GM23248 (cell line): ENCODE measurements around the gene GALNT10.

Experiments
- EZH2 ChIP-seq: fragments of 200-600 bp; sonication (generic); IDR thresholded peaks from 2 replicates; pipeline ENCODE4 v1.6.1; 2018; ENCODE audit warnings: antibody characterized with exemption, mild to moderate bottlenecking; ENCODE audit not compliant: insufficient read depth, poor library complexity, severe bottlenecking
- EZH2phosphoT487 ChIP-seq: fragments of 200-600 bp; sonication (generic); IDR thresholded peaks from 2 replicates; pipeline ENCODE4 v1.6.1; 2018; ENCODE audit warnings: antibody characterized with exemption, moderate library complexity, mild to moderate bottlenecking, low read depth; ENCODE audit not compliant: insufficient read depth

- TF ChIP-seq EZH2 = no peak
- TF ChIP-seq EZH2phosphoT487 = no peak
These were observed 176.6 kb downstream of the GALNT10 start for GRCh38 chr5:154367101-154367500.
